ENCODE measurements around the gene STIM1.

The STIM1 gene

DNA sequence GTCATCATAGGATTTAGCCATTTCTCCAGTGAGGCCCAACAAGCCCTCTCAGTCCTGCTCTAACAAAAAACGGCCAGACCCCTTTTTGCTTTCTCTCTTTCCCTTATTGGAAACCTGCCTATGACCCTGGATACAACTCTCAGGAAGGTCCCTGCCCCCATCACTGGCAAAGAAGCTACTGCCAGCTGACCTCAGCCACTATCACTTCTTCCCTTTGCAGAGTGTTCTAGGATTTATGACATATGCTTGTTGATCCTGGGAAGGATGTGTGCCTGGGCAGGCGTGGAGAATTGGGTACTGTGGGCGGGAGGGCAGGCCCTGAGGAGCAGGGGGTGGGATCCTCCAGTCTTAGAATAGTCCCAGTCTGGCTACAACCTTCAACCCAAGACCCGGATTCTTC, 39.6 kb upstream of the STIM1 start:
- Histone ChIP-seq H3K9me2 (replicated peaks; ENCODE audit: control insufficient read depth, low read length) (no peaks in the 10 kb centered on the region), H3K27ac (ENCODE audit: low read depth, low read length) (no peak overlapping the region), H4K20me1 (ENCODE audit: control insufficient read depth, insufficient read depth, low read depth, low read length) (no peaks in the 10 kb centered on the region), H3K9me3 (ENCODE audit: control insufficient read depth, insufficient read depth, low read length) (no peaks in the 10 kb centered on the region), H3K27me3 (ENCODE audit: control insufficient read depth, low read length) (no peaks in the 10 kb centered on the region), H3K79me2 (ENCODE audit: control insufficient read depth, low read length) (no peaks in the 10 kb centered on the region), H3K4me2 (ENCODE audit: low read length) (no peak overlapping the region), H3F3A (ENCODE audit: control insufficient read depth, insufficient read depth) (no peaks in the 10 kb centered on the region), H3K4me1 (ENCODE audit: control insufficient read depth, low read length) (no peaks in the 10 kb centered on the region), H3K36me3 (ENCODE audit: control insufficient read depth, low read length) (no peaks in the 10 kb centered on the region; the same call in 1 of the 2 replicates), H3K4me3 (ENCODE audit: low read length) (no peak overlapping the region)
- TF ChIP-seq, protein P1, sequence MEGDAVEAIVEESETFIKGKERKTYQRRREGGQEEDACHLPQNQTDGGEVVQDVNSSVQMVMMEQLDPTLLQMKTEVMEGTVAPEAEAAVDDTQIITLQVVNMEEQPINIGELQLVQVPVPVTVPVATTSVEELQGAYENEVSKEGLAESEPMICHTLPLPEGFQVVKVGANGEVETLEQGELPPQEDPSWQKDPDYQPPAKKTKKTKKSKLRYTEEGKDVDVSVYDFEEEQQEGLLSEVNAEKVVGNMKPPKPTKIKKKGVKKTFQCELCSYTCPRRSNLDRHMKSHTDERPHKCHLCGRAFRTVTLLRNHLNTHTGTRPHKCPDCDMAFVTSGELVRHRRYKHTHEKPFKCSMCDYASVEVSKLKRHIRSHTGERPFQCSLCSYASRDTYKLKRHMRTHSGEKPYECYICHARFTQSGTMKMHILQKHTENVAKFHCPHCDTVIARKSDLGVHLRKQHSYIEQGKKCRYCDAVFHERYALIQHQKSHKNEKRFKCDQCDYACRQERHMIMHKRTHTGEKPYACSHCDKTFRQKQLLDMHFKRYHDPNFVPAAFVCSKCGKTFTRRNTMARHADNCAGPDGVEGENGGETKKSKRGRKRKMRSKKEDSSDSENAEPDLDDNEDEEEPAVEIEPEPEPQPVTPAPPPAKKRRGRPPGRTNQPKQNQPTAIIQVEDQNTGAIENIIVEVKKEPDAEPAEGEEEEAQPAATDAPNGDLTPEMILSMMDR (IDR thresholded peaks at IDR 0.05; ENCODE audit: low read depth, low read length, poor library complexity, severe bottlenecking) = no peak
- TF ChIP-seq EZH2phosphoT487 (IDR thresholded peaks at IDR 0.05; ENCODE audit: borderline replicate concordance, low read length) = no peak

DNA sequence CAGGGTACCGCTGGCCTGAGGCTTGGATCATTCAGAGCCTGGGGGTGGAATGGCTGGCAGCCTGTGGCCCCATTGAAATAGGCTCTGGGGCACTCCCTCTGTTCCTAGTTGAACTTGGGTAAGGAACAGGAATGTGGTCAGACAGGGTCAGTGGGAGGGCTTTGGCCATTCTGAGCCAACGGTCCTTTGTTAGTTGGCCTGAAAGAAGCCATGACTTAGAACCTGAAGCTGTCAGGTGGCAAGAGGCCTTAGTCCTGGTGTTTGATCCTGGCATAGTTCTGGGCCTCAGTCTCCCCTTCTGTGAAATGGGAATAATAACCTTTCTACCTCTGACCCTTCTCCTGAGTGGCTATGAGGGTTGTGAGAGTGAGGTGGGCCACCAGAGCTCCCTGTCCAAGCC, 38.8 kb upstream of the STIM1 start:
- no peaks in the 10 kb centered on the region for H4K20me1 ChIP-seq (ENCODE audit: control insufficient read depth, insufficient read depth, low read depth, low read length)

DNA sequence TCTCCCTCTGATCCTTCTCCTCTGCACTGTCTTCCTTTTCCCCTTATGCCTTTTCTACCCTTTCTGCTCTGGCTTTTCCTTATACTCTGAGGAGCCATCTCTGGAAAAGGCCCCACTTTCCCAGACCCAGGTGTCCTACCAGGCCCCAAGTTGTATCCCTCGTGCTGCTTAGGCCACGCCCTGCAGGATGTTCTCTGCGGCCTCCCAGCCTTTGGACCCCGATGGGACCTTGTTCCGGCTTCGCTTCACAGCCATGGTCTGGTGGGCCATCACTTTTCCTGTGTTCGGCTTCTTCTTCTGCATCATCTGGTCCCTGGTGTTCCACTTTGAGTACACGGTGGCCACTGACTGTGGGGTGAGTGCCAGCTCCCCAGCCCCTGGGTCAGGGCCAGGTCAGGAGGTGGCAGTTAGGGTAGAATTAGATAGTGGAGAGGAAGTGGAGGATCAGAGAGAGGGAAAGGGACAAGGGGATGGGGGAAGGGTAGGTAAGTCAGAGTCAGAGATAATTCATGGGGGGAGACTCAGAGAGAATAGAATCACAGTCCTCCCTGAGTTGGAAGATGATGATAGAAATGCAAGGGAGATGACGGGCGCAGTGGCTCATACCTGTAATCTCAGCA, 38.2 kb upstream of the STIM1 start:
- H3K4me1 ChIP-seq (ENCODE audit: control insufficient read depth, low read length) = no peaks in the 10 kb centered on the region
- no peaks in the 10 kb centered on the region for H3K9me2 ChIP-seq (replicated peaks; ENCODE audit: control insufficient read depth, low read length)
- H3K4me3 ChIP-seq (ENCODE audit: low read length) = no peak overlapping the region
- no peaks in the 10 kb centered on the region for H3F3A ChIP-seq (ENCODE audit: control insufficient read depth, insufficient read depth)
- H4K20me1 ChIP-seq (ENCODE audit: control insufficient read depth, insufficient read depth, low read depth, low read length) = no peaks in the 10 kb centered on the region
- TF ChIP-seq, protein P1 (IDR thresholded peaks at IDR 0.05; ENCODE audit: low read depth, low read length, poor library complexity, severe bottlenecking) = no peak
- TF ChIP-seq EZH2phosphoT487 (IDR thresholded peaks at IDR 0.05; ENCODE audit: borderline replicate concordance, low read length) = no peak
- H3K27me3 ChIP-seq (ENCODE audit: control insufficient read depth, low read length) = no peaks in the 10 kb centered on the region
- no peaks in the 10 kb centered on the region; the same call in 1 of the 2 replicates for H3K36me3 ChIP-seq (ENCODE audit: control insufficient read depth, low read length)
- H3K27ac ChIP-seq (ENCODE audit: low read depth, low read length) = no peak overlapping the region
- H3K4me2 ChIP-seq (ENCODE audit: low read length) = no peak overlapping the region
- H3K79me2 ChIP-seq (ENCODE audit: control insufficient read depth, low read length) = no peaks in the 10 kb centered on the region
- no peaks in the 10 kb centered on the region for H3K9me3 ChIP-seq (ENCODE audit: control insufficient read depth, insufficient read depth, low read length)

More for the DNA sequence above, 38.8 kb upstream of the STIM1 start:
- no peaks in the 10 kb centered on the region for H3K4me1 ChIP-seq (ENCODE audit: control insufficient read depth, low read length)
- H3K4me2 ChIP-seq (ENCODE audit: low read length) = no peak overlapping the region
- TF ChIP-seq EZH2phosphoT487 (IDR thresholded peaks at IDR 0.05; ENCODE audit: borderline replicate concordance, low read length) = no peak
- TF ChIP-seq, protein P1 (IDR thresholded peaks at IDR 0.05; ENCODE audit: low read depth, low read length, poor library complexity, severe bottlenecking) = no peak
- H3K9me2 ChIP-seq (replicated peaks; ENCODE audit: control insufficient read depth, low read length) = no peaks in the 10 kb centered on the region
- no peak overlapping the region for H3K27ac ChIP-seq (ENCODE audit: low read depth, low read length)
- no peaks in the 10 kb centered on the region for H3K79me2 ChIP-seq (ENCODE audit: control insufficient read depth, low read length)
- no peaks in the 10 kb centered on the region for H3K9me3 ChIP-seq (ENCODE audit: control insufficient read depth, insufficient read depth, low read length)
- H3F3A ChIP-seq (ENCODE audit: control insufficient read depth, insufficient read depth) = no peaks in the 10 kb centered on the region
- H3K27me3 ChIP-seq (ENCODE audit: control insufficient read depth, low read length) = no peaks in the 10 kb centered on the region
- no peak overlapping the region for H3K4me3 ChIP-seq (ENCODE audit: low read length)
- no peaks in the 10 kb centered on the region; the same call in 1 of the 2 replicates for H3K36me3 ChIP-seq (ENCODE audit: control insufficient read depth, low read length)
